ENCODE measurements around the gene SEBOX.

GRCh38 chr17:28405632-28406472, 40.9 kb upstream of the SEBOX start, which contains the start of gene SLC46A1:
- TF ChIP-seq CHD2 (IDR thresholded peaks at IDR 0.05; ENCODE audit: low read length) (no peak), POLR2A (IDR thresholded peaks at IDR 0.05; ENCODE audit: control extremely low read depth in 1 of 2, low read depth in 2 of 2, low read length in 2 of 2) (no peak), EZH2 (IDR thresholded peaks at IDR 0.05; ENCODE audit: low read depth, low read length, severe bottlenecking) (no peak), HDAC2 (IDR thresholded peaks at IDR 0.05; ENCODE audit: borderline replicate concordance in 1 of 2, low read depth in 2 of 2, low read length in 2 of 2) (0 out of 4 replicates have a peak, but pooled peaks of 1 of the 2 experiments have one; percentile 39), CEBPB (IDR thresholded peaks at IDR 0.05; ENCODE audit: low read depth, low read length) (no peak), SIX5 (IDR thresholded peaks at IDR 0.05; ENCODE audit: low read depth, low read length) (no peak), RAD21 (IDR thresholded peaks at IDR 0.05 in 1 of 2, conservative IDR thresholded peaks at IDR 0.05 in 1 of 2; ENCODE audit: low read depth in 2 of 2, low read length in 2 of 2) (no peak), CREB1 (IDR thresholded peaks at IDR 0.05) (no peak; the same call in 1 of the 2 replicates), TAF1 (IDR thresholded peaks at IDR 0.05; ENCODE audit: low read depth, low read length) (0 out of 2 replicates have a peak, but pooled peaks have one; percentile 25), BRCA1 (IDR thresholded peaks at IDR 0.05; ENCODE audit: low read depth, low read length) (no peak), TEAD4 (IDR thresholded peaks at IDR 0.05; ENCODE audit: low read depth, low read length) (no peak), RFX5 (IDR thresholded peaks at IDR 0.05; ENCODE audit: borderline replicate concordance, low read depth, low read length) (no peak)
- TF ChIP-seq, protein P1, sequence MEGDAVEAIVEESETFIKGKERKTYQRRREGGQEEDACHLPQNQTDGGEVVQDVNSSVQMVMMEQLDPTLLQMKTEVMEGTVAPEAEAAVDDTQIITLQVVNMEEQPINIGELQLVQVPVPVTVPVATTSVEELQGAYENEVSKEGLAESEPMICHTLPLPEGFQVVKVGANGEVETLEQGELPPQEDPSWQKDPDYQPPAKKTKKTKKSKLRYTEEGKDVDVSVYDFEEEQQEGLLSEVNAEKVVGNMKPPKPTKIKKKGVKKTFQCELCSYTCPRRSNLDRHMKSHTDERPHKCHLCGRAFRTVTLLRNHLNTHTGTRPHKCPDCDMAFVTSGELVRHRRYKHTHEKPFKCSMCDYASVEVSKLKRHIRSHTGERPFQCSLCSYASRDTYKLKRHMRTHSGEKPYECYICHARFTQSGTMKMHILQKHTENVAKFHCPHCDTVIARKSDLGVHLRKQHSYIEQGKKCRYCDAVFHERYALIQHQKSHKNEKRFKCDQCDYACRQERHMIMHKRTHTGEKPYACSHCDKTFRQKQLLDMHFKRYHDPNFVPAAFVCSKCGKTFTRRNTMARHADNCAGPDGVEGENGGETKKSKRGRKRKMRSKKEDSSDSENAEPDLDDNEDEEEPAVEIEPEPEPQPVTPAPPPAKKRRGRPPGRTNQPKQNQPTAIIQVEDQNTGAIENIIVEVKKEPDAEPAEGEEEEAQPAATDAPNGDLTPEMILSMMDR (IDR thresholded peaks at IDR 0.05; ENCODE audit: control extremely low read depth in 1 of 3, insufficient read depth in 1 of 3, low read depth in 1 of 3, low read length in 3 of 3), result no peak
